Measurements from ENCODE around the gene MMP24.
"Not testable (repeated sequence)": the region's sequence is repeated elsewhere in the genome, so short reads cannot be mapped to it uniquely, and the experiment has no call there.

Gene MMP24

GRCh38 chr20:35226126-35226883, at the start of gene MMP24:
Gene MMP24 (plus strand): TSS chr20:35226690. CDS start chr20:35226739, 49 bp downstream.
- DNase-seq (ENCODE audit: low spot score): no peak

- DNase-seq (ENCODE audit: low spot score): no peak
Observed at GRCh38 chr20:35179292-35180212, 46.9 kb upstream of the MMP24 start.

- DNase-seq (ENCODE audit: low spot score): no peak
Observed at GRCh38 chr20:35180266-35180665, 46.2 kb upstream of the MMP24 start.

- no peak for DNase-seq (ENCODE audit: low spot score)
Observed at GRCh38 chr20:35181731-35182130, 44.8 kb upstream of the MMP24 start.

- not testable (repeated sequence) for DNase-seq (ENCODE audit: low spot score)
Observed at GRCh38 chr20:35186691-35187289, 39.7 kb upstream of the MMP24 start.

GRCh38 chr20:35187584-35188190, 38.8 kb upstream of the MMP24 start:
- no peak for DNase-seq (ENCODE audit: low spot score)

- not testable (repeated sequence) for DNase-seq (ENCODE audit: low spot score)
Observed at GRCh38 chr20:35189223-35189622, 37.3 kb upstream of the MMP24 start.

GRCh38 chr20:35190556-35190955, 35.9 kb upstream of the MMP24 start:
- DNase-seq (ENCODE audit: low spot score): no peak

GRCh38 chr20:35191419-35192117, 34.9 kb upstream of the MMP24 start:
- DNase-seq (ENCODE audit: low spot score): no peak

- DNase-seq (ENCODE audit: low spot score): no peak
Observed at GRCh38 chr20:35192118-35192872, 34.2 kb upstream of the MMP24 start.

GRCh38 chr20:35193031-35193791, 33.3 kb upstream of the MMP24 start:
- not testable (repeated sequence) for DNase-seq (ENCODE audit: low spot score)

- DNase-seq (ENCODE audit: low spot score): no peak
Observed at GRCh38 chr20:35196313-35196712, 30.2 kb upstream of the MMP24 start.

GRCh38 chr20:35199740-35200139, 26.8 kb upstream of the MMP24 start:
- DNase-seq (ENCODE audit: low spot score): no peak

- DNase-seq (ENCODE audit: low spot score): no peak
Observed at GRCh38 chr20:35200267-35200666, 26.2 kb upstream of the MMP24 start.

GRCh38 chr20:35201467-35201866, 25.0 kb upstream of the MMP24 start:
- DNase-seq (ENCODE audit: low spot score): not testable (repeated sequence)

- DNase-seq (ENCODE audit: low spot score): no peak
Observed at GRCh38 chr20:35206802-35207201, 19.7 kb upstream of the MMP24 start.

GRCh38 chr20:35207950-35208611, 18.4 kb upstream of the MMP24 start:
- DNase-seq (ENCODE audit: low spot score): peak; percentile 79

- DNase-seq (ENCODE audit: low spot score): no peak
Observed at GRCh38 chr20:35215066-35215956, 11.2 kb upstream of the MMP24 start.

All from globus pallidus (tissue), 1 donor.